ENCODE data around the gene TTLL10.

TTLL10 gene

DNA sequence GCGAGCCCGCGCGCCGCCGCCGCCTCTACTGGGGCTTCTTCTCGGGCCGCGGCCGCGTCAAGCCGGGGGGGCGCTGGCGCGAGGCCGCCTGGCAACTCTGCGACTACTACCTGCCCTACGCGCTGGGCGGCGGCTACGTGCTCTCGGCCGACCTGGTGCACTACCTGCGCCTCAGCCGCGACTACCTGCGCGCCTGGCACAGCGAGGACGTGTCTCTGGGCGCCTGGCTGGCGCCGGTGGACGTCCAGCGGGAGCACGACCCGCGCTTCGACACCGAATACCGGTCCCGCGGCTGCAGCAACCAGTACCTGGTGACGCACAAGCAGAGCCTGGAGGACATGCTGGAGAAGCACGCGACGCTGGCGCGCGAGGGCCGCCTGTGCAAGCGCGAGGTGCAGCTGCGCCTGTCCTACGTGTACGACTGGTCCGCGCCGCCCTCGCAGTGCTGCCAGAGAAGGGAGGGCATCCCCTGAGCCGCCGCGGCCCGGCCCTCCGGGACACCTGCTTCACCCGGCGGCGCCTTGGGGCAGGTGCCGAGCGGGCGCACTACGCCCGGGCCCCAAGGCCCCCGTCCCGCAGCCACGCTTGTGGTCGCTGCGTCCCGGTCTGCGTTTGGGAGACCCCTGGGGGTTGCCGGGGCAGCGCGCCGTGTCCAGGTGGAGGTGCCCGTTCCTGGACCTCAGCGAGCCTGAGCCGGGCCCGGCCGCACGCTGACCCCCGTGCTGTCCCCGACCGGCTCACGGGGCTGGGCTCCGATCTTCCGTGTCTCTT lies 59.3 kb downstream of the TTLL10 start:
- no peaks in the 10 kb centered on the region for H3K27me3 ChIP-seq (ENCODE audit: low read depth)
- DNase-seq (ENCODE audit: low spot score in 2 of 2) = no peak
- H3K36me3 ChIP-seq (replicated peaks) = peaks cover 17% of the 10 kb centered on the region
- in situ Hi-C loops (cut with MboI; ENCODE audit: low sequenced_read_pairs) = no loop called here
- H3K9me3 ChIP-seq = no peaks in the 10 kb centered on the region
- H3K4me1 ChIP-seq = peaks cover 3% of the 10 kb centered on the region; the same call in 1 of the 2 replicates
- no peak overlapping the region for H3K4me3 ChIP-seq

DNA sequence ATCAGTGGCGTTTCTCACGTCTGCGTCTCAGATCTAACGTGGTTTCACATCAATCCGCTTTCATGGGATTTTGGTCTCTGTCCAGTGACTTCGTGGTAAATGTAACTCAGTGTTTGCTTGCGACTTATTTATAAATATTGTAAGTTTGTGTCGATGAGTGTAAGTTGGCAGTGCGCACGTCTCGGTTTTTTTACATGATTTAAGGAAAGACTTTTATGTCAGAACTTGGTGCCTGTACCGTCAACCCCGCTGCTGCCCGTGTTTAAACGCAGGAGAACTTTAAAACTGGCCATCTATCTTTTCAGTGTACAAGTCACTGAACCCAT lies 59.9 kb downstream of the TTLL10 start:
- Histone ChIP-seq H3K36me3 (replicated peaks) (peaks cover 12% of the 10 kb centered on the region), H3K9me3 (no peaks in the 10 kb centered on the region), H3K27me3 (ENCODE audit: low read depth) (no peaks in the 10 kb centered on the region), H3K4me1 (peaks cover 3% of the 10 kb centered on the region; the same call in 1 of the 2 replicates), H3K4me3 (no peak overlapping the region)
- in situ Hi-C loops (cut with MboI; ENCODE audit: low sequenced_read_pairs) = no loop called here
- DNase-seq (ENCODE audit: low spot score in 2 of 2) = no peak

DNA sequence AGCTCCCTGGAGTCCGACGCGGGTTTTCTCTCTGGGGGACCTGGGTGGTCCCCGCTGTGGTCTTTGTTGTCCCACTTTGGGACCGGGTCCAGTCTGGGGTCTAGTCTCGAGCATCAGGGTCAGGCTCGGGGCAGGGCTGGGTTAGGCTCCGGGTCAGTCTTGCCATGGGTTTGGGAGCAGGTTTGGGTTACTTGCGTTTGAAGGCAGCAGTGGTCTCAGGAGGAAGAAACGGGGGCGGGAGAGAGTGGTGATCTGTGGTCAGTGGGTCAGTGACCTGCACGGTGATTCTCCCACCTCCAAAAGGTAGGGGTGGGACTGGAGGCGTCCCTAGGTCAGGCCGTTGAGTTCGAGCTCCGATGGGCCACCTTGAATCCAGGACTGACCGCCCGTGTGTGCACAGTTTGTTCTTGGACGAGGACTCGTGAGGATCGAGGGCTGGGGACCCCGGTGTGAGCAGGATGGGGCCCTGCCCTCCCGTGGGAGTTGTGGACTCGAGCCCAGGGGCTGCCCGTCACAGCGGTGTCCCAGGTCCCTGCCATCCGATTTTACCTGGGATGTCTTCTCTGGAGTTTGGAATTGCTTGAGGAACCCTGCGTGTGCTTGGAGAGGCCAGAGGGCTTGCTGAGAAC lies 60.6 kb downstream of the TTLL10 start:
- peaks cover 4% of the 10 kb centered on the region for H3K36me3 ChIP-seq (replicated peaks)
- peaks cover 3% of the 10 kb centered on the region; the same call in 1 of the 2 replicates for H3K4me1 ChIP-seq

DNA sequence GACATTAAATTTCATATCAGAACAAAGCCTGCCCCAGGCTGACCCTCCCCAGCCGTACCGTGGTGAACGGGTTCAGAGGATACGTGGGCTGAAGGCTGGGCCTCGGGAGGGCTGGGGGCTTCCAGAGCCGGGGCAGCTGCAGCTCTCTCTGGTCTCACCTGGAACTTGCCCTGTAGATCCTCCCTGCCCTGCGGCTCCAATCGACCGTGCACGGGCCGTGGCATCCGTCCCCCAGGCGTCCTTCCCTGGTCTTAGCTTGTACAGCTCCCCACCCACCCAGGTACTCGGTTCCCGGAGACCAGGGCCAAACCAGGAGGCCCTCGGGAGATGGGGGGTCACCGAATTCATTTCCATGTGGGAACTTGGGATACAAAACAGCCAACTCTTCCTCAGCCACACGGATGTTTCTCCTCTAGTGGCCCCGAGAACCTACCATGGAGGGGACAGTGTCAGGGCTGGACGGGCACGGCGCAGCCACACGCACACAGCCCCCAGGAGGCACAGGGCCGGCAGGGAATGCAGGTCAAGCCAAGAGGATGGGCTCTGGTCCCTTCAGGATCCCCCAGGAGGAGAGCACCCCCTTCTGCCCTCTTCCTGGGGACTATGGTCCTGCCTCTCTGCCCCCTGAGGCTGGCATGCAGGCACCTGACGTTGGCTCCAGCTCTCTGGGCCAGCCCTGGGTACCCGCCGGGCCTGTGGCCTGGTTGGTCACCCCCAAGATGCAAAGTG lies 61.5 kb downstream of the TTLL10 start:
- no peak overlapping the region for H3K4me3 ChIP-seq
- in situ Hi-C loops (cut with MboI; ENCODE audit: low sequenced_read_pairs) = no loop called here
- peaks cover 4% of the 10 kb centered on the region for H3K36me3 ChIP-seq (replicated peaks)
- H3K27me3 ChIP-seq (ENCODE audit: low read depth) = no peaks in the 10 kb centered on the region
- DNase-seq (ENCODE audit: low spot score in 2 of 2) = no peak
- H3K9me3 ChIP-seq = no peaks in the 10 kb centered on the region
- H3K4me1 ChIP-seq = peaks cover 3% of the 10 kb centered on the region; the same call in 1 of the 2 replicates

More for the DNA sequence above, 60.6 kb downstream of the TTLL10 start:
- no peaks in the 10 kb centered on the region for H3K9me3 ChIP-seq
- no peaks in the 10 kb centered on the region for H3K27me3 ChIP-seq (ENCODE audit: low read depth)
- no peak overlapping the region for H3K4me3 ChIP-seq
- in situ Hi-C loops (cut with MboI; ENCODE audit: low sequenced_read_pairs) = no loop called here
- DNase-seq (ENCODE audit: low spot score in 2 of 2) = no peak

DNA sequence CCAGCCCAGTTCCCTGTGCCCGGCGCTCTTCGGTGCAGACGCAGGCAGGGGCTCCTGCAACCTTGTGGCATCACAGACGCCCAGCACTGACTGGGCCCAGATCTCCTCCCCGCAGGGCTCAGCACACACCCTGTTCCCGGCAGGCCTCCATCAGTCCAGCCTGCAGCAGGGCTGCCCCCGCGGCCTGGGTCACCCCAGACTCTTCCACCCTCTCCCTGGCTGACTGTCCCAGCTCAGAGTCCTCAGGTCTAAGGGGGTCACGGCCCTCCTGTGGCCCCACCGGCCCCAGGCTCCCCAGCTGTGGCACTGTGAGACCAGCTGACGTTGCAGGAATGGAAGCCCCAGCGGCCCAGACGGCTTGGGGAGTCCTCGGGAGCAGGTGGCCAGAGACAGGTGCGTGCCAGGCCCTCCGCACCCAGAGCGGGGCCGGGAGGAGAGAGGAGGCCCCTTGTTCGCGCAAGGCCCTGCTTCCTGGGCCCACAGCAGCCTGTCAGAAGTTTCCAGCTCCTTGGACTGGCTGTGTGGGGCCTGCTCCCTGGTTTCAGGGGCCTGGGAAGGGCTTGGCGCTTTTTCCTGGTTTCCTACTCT lies 62.6 kb downstream of the TTLL10 start:
- Histone ChIP-seq H3K36me3 (replicated peaks) (peaks cover 4% of the 10 kb centered on the region), H3K4me3 (no peak overlapping the region), H3K27me3 (ENCODE audit: low read depth) (no peaks in the 10 kb centered on the region), H3K9me3 (no peaks in the 10 kb centered on the region), H3K4me1 (peaks cover 3% of the 10 kb centered on the region; the same call in 1 of the 2 replicates)
- in situ Hi-C loops (cut with MboI; ENCODE audit: low sequenced_read_pairs) = no loop called here
- DNase-seq (ENCODE audit: low spot score in 2 of 2) = no peak

DNA sequence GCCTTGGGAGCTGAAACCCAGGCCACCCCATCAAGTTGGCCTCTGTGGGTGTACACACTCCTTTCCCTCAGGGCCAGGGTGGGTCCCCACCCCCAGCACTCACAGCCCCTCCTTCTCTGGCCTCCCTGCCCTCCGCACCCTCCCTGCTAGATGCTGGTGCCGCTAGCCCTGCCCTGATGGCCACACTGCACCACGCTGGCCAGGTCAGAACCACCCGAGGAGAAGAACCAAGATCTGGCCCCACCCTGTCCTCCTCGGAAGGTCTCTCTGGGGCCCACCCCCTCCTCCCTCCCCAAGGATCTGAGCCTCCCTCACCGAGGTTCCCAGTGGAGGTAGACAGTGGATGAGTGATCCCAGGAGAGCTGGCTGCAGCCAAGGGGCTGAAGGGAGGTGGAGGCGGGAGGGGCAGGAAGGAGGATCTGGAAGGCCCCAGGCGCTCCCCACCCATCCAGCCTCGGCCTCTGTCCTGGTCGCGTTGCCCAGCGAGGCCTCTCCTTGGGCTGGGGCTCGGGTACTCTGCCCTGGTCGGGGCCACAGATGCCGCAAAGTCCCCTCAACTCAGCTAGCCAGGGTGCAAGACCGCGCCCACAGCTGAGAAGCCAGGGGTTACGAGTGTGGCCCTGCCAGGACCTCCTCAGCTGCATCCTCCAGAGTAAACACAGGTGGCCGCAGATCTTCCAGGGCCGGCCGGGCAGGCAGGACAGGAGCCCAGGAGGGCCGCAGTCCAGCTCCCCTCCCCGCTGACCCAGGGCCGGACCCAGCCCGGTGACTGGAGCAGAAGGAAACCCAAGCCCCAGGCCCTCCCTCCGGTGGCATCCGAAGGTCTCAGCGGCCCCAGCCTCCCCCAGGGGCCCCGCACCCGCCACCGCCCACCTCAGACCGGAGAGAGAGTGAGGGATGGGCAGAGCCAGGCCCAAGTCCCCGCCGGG lies 63.5 kb downstream of the TTLL10 start:
- H3K9me3 ChIP-seq = no peaks in the 10 kb centered on the region
- H3K27me3 ChIP-seq (ENCODE audit: low read depth) = no peaks in the 10 kb centered on the region
- no peak for DNase-seq (ENCODE audit: low spot score in 2 of 2)
- in situ Hi-C loops (cut with MboI; ENCODE audit: low sequenced_read_pairs) = no loop called here
- peaks cover 3% of the 10 kb centered on the region; the same call in 1 of the 2 replicates for H3K4me1 ChIP-seq
- H3K4me3 ChIP-seq = no peak overlapping the region
- no peaks in the 10 kb centered on the region; the same call in 1 of the 2 replicates for H3K36me3 ChIP-seq (replicated peaks)

DNA sequence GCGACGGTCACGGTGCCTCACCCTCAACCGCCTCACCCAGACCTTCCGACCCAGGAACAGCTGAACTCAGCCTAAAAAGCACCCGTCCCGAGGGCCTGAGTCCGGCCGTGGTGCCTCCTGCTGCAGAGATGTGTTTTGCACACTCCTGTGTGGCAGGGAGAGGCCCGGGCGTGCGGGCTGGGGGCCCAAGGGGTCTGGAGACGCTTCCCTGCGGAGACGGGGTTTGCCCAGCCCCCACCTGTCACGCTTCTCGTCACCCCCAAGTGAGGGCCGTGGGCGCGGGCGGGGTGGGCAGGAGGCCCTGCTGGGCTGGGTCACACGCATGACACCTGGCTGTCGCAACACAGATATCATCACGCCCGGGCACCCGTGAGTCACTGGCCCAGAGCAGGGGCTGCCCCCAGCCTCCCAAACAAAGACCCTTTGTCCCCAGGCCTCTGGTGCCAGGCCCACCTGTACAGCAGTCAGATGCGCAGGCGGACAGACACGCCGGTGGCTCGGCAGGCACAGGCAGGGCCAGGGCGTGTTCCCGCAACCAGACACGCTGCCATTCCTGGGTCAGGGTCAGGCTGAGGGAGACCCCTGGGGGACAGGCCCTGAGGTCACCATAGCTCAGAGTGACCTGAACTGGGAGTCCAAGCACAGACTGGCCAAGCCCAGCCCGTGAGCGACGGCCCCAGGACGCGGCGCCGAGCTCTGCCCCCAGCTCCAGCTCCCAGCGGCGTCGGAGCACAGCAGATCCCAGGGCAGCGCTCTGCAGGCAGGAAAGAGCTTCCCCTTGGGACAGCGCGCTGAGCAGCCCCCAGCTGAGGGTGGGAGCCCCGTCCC lies 64.4 kb downstream of the TTLL10 start:
- no peak for DNase-seq (ENCODE audit: low spot score in 2 of 2)
- in situ Hi-C loops (cut with MboI; ENCODE audit: low sequenced_read_pairs) = no loop called here
- Histone ChIP-seq H3K27me3 (ENCODE audit: low read depth) (no peaks in the 10 kb centered on the region), H3K9me3 (no peaks in the 10 kb centered on the region), H3K4me1 (no peaks in the 10 kb centered on the region), H3K36me3 (replicated peaks) (no peaks in the 10 kb centered on the region; the same call in 1 of the 2 replicates), H3K4me3 (no peak overlapping the region)

DNA sequence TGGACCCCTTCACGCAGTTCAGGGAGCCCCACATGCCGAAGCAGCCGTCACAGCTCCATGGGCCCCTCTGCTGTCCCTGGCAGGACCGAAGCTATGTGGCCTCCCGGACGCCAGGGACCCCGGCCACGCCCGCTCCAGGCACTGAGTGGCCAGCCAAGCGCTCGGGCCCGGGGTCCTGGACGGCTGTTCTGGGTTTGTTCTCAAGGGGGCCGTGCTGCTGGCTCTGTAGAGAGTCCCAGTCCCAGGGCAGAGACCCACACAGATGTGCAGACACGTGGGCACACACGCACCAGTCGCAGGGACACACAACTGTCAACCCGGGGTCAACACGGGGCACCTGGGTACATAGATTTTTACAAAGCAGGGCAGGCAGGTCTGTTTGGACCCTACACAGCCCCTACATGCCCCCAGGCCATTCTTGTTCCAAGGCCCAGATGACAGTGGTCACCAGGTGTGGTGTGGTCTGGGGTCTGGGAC lies 65.1 kb downstream of the TTLL10 start:
- Histone ChIP-seq H3K9me3 (no peaks in the 10 kb centered on the region), H3K36me3 (replicated peaks) (no peaks in the 10 kb centered on the region; the same call in 1 of the 2 replicates), H3K4me1 (no peaks in the 10 kb centered on the region), H3K4me3 (no peak overlapping the region), H3K27me3 (ENCODE audit: low read depth) (no peaks in the 10 kb centered on the region)
- no peak for DNase-seq (ENCODE audit: low spot score in 2 of 2)
- in situ Hi-C loops (cut with MboI; ENCODE audit: low sequenced_read_pairs) = no loop called here

DNA sequence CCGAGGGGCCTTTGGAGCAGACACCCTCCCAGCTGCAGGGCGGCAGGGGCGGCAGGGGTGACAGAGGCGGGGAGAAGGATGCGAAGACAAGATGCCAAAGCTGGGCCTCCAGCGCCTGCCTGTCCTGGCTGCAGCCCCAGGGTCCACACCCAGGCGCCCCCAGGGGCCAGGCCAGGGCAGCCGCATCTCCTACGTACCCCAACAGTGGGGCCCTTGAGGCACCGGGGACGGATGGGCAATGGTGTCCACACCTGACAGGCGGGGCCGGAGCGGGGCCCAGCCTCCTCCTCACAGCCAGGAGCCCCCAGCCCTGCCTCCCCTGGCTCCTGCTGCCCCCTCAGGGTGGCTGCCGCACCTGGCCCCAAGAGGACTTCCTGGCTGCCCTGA lies 65.5 kb downstream of the TTLL10 start:
- no peaks in the 10 kb centered on the region for H3K9me3 ChIP-seq
- H3K4me3 ChIP-seq = no peak overlapping the region
- in situ Hi-C loops (cut with MboI; ENCODE audit: low sequenced_read_pairs) = no loop called here
- no peak for DNase-seq (ENCODE audit: low spot score in 2 of 2)
- H3K36me3 ChIP-seq (replicated peaks) = no peaks in the 10 kb centered on the region; the same call in 1 of the 2 replicates
- no peaks in the 10 kb centered on the region for H3K27me3 ChIP-seq (ENCODE audit: low read depth)
- no peaks in the 10 kb centered on the region for H3K4me1 ChIP-seq

DNA sequence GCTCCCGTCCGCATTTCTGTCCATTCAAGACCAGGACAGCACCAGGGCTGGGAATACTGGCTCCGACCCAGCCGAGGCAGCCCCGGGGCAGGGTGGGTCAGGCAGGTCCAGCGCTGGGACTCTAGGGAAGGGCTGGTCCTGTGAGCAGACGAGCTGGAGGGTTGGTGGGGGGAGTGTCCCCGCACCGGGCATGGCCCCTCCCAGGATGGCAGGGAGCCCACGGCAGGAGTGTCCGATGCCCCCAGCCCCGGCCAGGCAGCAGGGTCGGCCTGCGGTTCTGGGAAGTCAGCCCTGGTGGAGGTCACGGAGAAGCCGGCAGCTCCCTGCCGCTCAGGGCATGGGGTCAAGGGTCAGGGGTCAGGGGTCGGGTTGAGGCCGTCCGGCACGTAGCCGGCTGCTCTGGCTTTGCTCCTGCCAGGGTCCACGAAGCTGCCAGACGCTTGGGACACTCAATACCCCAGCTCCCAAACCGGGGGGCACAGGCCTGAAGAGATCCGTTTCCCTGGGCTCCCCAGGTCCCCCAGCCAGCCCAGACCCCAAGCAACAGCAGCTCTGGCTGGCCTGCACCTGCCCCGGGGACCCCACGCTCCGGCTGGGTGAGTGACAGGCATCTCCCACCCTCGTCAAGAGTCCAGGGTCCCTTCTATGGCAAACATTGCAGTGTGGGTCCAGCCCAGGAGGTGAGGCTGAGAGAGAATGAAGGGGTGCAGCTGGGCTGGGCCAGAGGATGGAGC lies 66.1 kb downstream of the TTLL10 start:
- no peaks in the 10 kb centered on the region for H3K27me3 ChIP-seq (ENCODE audit: low read depth)
- no peak overlapping the region for H3K4me3 ChIP-seq
- in situ Hi-C loops (cut with MboI; ENCODE audit: low sequenced_read_pairs) = loop anchor here (10.0 kb wide), 1 partner anchor 65 kb away; the partner anchor contains the start of genes ACAP3 and PUSL1
- H3K9me3 ChIP-seq = no peaks in the 10 kb centered on the region
- no peak for DNase-seq (ENCODE audit: low spot score in 2 of 2)
- H3K36me3 ChIP-seq (replicated peaks) = no peaks in the 10 kb centered on the region
- no peaks in the 10 kb centered on the region for H3K4me1 ChIP-seq

DNA sequence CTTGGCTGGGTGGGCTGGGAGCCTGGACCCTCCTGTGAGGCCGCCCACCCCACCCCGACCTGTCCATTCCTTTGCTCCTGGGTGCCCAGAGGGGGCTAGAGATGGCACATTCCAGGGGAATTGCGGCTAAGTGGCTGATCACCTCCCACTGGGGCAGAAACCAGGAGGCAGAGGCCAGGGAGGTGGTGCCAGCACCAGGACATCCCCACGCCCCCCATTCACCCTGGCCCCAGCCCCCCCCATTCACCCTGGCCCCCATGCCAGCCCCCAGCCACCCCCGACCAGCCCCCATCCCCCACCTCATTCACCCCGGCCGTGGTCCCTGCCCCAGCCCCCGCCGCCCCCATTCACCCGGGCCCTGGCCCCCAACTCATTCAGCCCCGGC lies 66.7 kb downstream of the TTLL10 start:
- H3K27me3 ChIP-seq (ENCODE audit: low read depth) = no peaks in the 10 kb centered on the region

More for the DNA sequence above, 66.7 kb downstream of the TTLL10 start:
- in situ Hi-C loops (cut with MboI; ENCODE audit: low sequenced_read_pairs) = loop anchor here (10.0 kb wide), 1 partner anchor 64 kb away; the partner anchor contains the start of genes ACAP3 and PUSL1
- no peak for DNase-seq (ENCODE audit: low spot score in 2 of 2)
- no peaks in the 10 kb centered on the region for H3K9me3 ChIP-seq
- H3K4me1 ChIP-seq = no peaks in the 10 kb centered on the region
- no peaks in the 10 kb centered on the region for H3K36me3 ChIP-seq (replicated peaks)
- no peak overlapping the region for H3K4me3 ChIP-seq

Measured in HAP-1 (cell line).